ENCODE results near the gene ADAMTS12.
"Not testable (repeated sequence)": the region's sequence is repeated elsewhere in the genome, so short reads cannot be mapped to it uniquely, and the experiment has no call there.

ADAMTS12 gene

GRCh38 chr5:33516421-33516820, 375.4 kb downstream of the ADAMTS12 start:
- no peaks in the 10 kb centered on the region for H3K9me3 ChIP-seq (ENCODE audit: control insufficient read depth, low read length)
- H2BK12ac ChIP-seq (ENCODE audit: low read length in 2 of 2) = no peak overlapping the region
- H3K4me2 ChIP-seq (ENCODE audit: low read length, poor library complexity, severe bottlenecking) = no peak overlapping the region
- H3K36me3 ChIP-seq (ENCODE audit: control insufficient read depth in 1 of 2, insufficient read depth in 2 of 2, low read depth in 1 of 2, low read length in 2 of 2) = no peaks in the 10 kb centered on the region
- H3K23ac ChIP-seq (ENCODE audit: low read length in 2 of 2) = no peak overlapping the region
- H3K27ac ChIP-seq (ENCODE audit: low read length, poor library complexity, severe bottlenecking) = no peak overlapping the region
- H3K14ac ChIP-seq (ENCODE audit: low read length in 2 of 2) = no peak overlapping the region
- no peak overlapping the region for H2AK5ac ChIP-seq (ENCODE audit: low read length, severe bottlenecking)
- no peak overlapping the region for H2BK5ac ChIP-seq (ENCODE audit: low read depth, low read length, poor library complexity, severe bottlenecking)
- no peaks in the 10 kb centered on the region for H3K79me1 ChIP-seq (replicated peaks; ENCODE audit: low read length, poor library complexity, severe bottlenecking)
- H4K91ac ChIP-seq (ENCODE audit: low read length) = no peak overlapping the region
- no peak for DNase-seq
- H2BK120ac ChIP-seq (ENCODE audit: low read depth, low read length) = no peak overlapping the region
- no peak overlapping the region for H2AFZ ChIP-seq (ENCODE audit: low read depth, low read length)
- no peaks in the 10 kb centered on the region for H3K27me3 ChIP-seq (ENCODE audit: control insufficient read depth in 1 of 2, insufficient read depth in 1 of 2, low read length in 2 of 2)
- no peak overlapping the region for H3K4ac ChIP-seq (ENCODE audit: low read depth in 1 of 2, low read length in 2 of 2)
- no peak overlapping the region for H3K4me3 ChIP-seq (ENCODE audit: insufficient read depth in 1 of 2, low read depth in 1 of 2, low read length in 2 of 2)
- H3K18ac ChIP-seq (ENCODE audit: low read depth in 1 of 2, low read length in 2 of 2) = no peak overlapping the region
- H3K4me1 ChIP-seq (ENCODE audit: control insufficient read depth, insufficient read depth, low read depth, low read length) = peaks cover 2% of the 10 kb centered on the region
- WGBS = 100% methylated on average over 1 of the region's 2 CpGs
- H4K8ac ChIP-seq (ENCODE audit: low read length) = no peak overlapping the region
- no peak overlapping the region for H3K9ac ChIP-seq (ENCODE audit: low read length)
- no peak overlapping the region for H2BK15ac ChIP-seq (ENCODE audit: low read depth, poor library complexity, severe bottlenecking)

- H3K14ac ChIP-seq (ENCODE audit: low read length in 2 of 2); H2AFZ ChIP-seq (ENCODE audit: low read depth, low read length); H3K4ac ChIP-seq (ENCODE audit: low read depth in 1 of 2, low read length in 2 of 2); H4K8ac ChIP-seq (ENCODE audit: low read length); H3K27me3 ChIP-seq (ENCODE audit: control insufficient read depth in 1 of 2, insufficient read depth in 1 of 2, low read length in 2 of 2); H3K18ac ChIP-seq (ENCODE audit: low read depth in 1 of 2, low read length in 2 of 2); H3K23ac ChIP-seq (ENCODE audit: low read length in 2 of 2); H3K36me3 ChIP-seq (ENCODE audit: control insufficient read depth in 1 of 2, insufficient read depth in 2 of 2, low read depth in 1 of 2, low read length in 2 of 2); H3K27ac ChIP-seq (ENCODE audit: low read length, poor library complexity, severe bottlenecking); H3K4me1 ChIP-seq (ENCODE audit: control insufficient read depth, insufficient read depth, low read depth, low read length); H2AK5ac ChIP-seq (ENCODE audit: low read length, severe bottlenecking); H2BK5ac ChIP-seq (ENCODE audit: low read depth, low read length, poor library complexity, severe bottlenecking); H4K91ac ChIP-seq (ENCODE audit: low read length); H2BK120ac ChIP-seq (ENCODE audit: low read depth, low read length); H2BK12ac ChIP-seq (ENCODE audit: low read length in 2 of 2); H3K79me1 ChIP-seq (replicated peaks; ENCODE audit: low read length, poor library complexity, severe bottlenecking); H3K9me3 ChIP-seq (ENCODE audit: control insufficient read depth, low read length); H3K4me2 ChIP-seq (ENCODE audit: low read length, poor library complexity, severe bottlenecking); H3K4me3 ChIP-seq (ENCODE audit: insufficient read depth in 1 of 2, low read depth in 1 of 2, low read length in 2 of 2); DNase-seq; H3K9ac ChIP-seq (ENCODE audit: low read length); H2BK15ac ChIP-seq (ENCODE audit: low read depth, poor library complexity, severe bottlenecking): not testable (repeated sequence)
- WGBS = 95% methylated on average over 17 of the region's 32 CpGs
These were observed 376.4 kb downstream of the ADAMTS12 start for GRCh38 chr5:33515366-33515765.

GRCh38 chr5:33513462-33514185, 378.2 kb downstream of the ADAMTS12 start:
- no peak for DNase-seq
- no peak overlapping the region for H3K4me2 ChIP-seq (ENCODE audit: low read length, poor library complexity, severe bottlenecking)

GRCh38 chr5:33509036-33509435, 382.8 kb downstream of the ADAMTS12 start:
- H3K4me2 ChIP-seq (ENCODE audit: low read length, poor library complexity, severe bottlenecking) = no peak overlapping the region
- no peak overlapping the region for H2BK5ac ChIP-seq (ENCODE audit: low read depth, low read length, poor library complexity, severe bottlenecking)
- no peak overlapping the region for H3K18ac ChIP-seq (ENCODE audit: low read depth in 1 of 2, low read length in 2 of 2)
- no peak overlapping the region for H3K4me3 ChIP-seq (ENCODE audit: insufficient read depth in 1 of 2, low read depth in 1 of 2, low read length in 2 of 2)
- no peak overlapping the region for H4K91ac ChIP-seq (ENCODE audit: low read length)
- no peak overlapping the region for H3K14ac ChIP-seq (ENCODE audit: low read length in 2 of 2)
- no peak overlapping the region for H2AK5ac ChIP-seq (ENCODE audit: low read length, severe bottlenecking)
- no peak overlapping the region for H3K4ac ChIP-seq (ENCODE audit: low read depth in 1 of 2, low read length in 2 of 2)
- no peaks in the 10 kb centered on the region for H3K4me1 ChIP-seq (ENCODE audit: control insufficient read depth, insufficient read depth, low read depth, low read length)
- no peaks in the 10 kb centered on the region for H3K36me3 ChIP-seq (ENCODE audit: control insufficient read depth in 1 of 2, insufficient read depth in 2 of 2, low read depth in 1 of 2, low read length in 2 of 2)
- H2BK15ac ChIP-seq (ENCODE audit: low read depth, poor library complexity, severe bottlenecking) = no peak overlapping the region
- no peaks in the 10 kb centered on the region for H3K79me1 ChIP-seq (replicated peaks; ENCODE audit: low read length, poor library complexity, severe bottlenecking)
- no peaks in the 10 kb centered on the region for H3K9me3 ChIP-seq (ENCODE audit: control insufficient read depth, low read length)
- no peak overlapping the region for H4K8ac ChIP-seq (ENCODE audit: low read length)
- H2AFZ ChIP-seq (ENCODE audit: low read depth, low read length) = no peak overlapping the region
- no peak overlapping the region for H3K27ac ChIP-seq (ENCODE audit: low read length, poor library complexity, severe bottlenecking)
- no peaks in the 10 kb centered on the region for H3K27me3 ChIP-seq (ENCODE audit: control insufficient read depth in 1 of 2, insufficient read depth in 1 of 2, low read length in 2 of 2)
- no peak overlapping the region for H3K23ac ChIP-seq (ENCODE audit: low read length in 2 of 2)
- WGBS = no CpG with 5 or more reads among the region's 3 CpGs
- no peak overlapping the region for H2BK12ac ChIP-seq (ENCODE audit: low read length in 2 of 2)
- peak; percentile 22 for DNase-seq
- no peak overlapping the region for H3K9ac ChIP-seq (ENCODE audit: low read length)
- H2BK120ac ChIP-seq (ENCODE audit: low read depth, low read length) = no peak overlapping the region

More at GRCh38 chr5:33513462-33514185, 378.2 kb downstream of the ADAMTS12 start:
- Histone ChIP-seq H3K4me3 (ENCODE audit: insufficient read depth in 1 of 2, low read depth in 1 of 2, low read length in 2 of 2) (no peak overlapping the region), H3K9me3 (ENCODE audit: control insufficient read depth, low read length) (no peaks in the 10 kb centered on the region), H2BK12ac (ENCODE audit: low read length in 2 of 2) (no peak overlapping the region), H3K4ac (ENCODE audit: low read depth in 1 of 2, low read length in 2 of 2) (no peak overlapping the region), H3K14ac (ENCODE audit: low read length in 2 of 2) (no peak overlapping the region), H2BK5ac (ENCODE audit: low read depth, low read length, poor library complexity, severe bottlenecking) (no peak overlapping the region), H4K91ac (ENCODE audit: low read length) (no peak overlapping the region), H4K8ac (ENCODE audit: low read length) (no peak overlapping the region), H3K18ac (ENCODE audit: low read depth in 1 of 2, low read length in 2 of 2) (no peak overlapping the region), H2BK120ac (ENCODE audit: low read depth, low read length) (no peak overlapping the region), H2AFZ (ENCODE audit: low read depth, low read length) (no peak overlapping the region), H3K9ac (ENCODE audit: low read length) (no peak overlapping the region), H3K27me3 (ENCODE audit: control insufficient read depth in 1 of 2, insufficient read depth in 1 of 2, low read length in 2 of 2) (no peaks in the 10 kb centered on the region), H2BK15ac (ENCODE audit: low read depth, poor library complexity, severe bottlenecking) (no peak overlapping the region), H2AK5ac (ENCODE audit: low read length, severe bottlenecking) (no peak overlapping the region), H3K79me1 (replicated peaks; ENCODE audit: low read length, poor library complexity, severe bottlenecking) (no peaks in the 10 kb centered on the region), H3K4me1 (ENCODE audit: control insufficient read depth, insufficient read depth, low read depth, low read length) (peaks cover 2% of the 10 kb centered on the region), H3K23ac (ENCODE audit: low read length in 2 of 2) (no peak overlapping the region), H3K27ac (ENCODE audit: low read length, poor library complexity, severe bottlenecking) (no peak overlapping the region), H3K36me3 (ENCODE audit: control insufficient read depth in 1 of 2, insufficient read depth in 2 of 2, low read depth in 1 of 2, low read length in 2 of 2) (no peaks in the 10 kb centered on the region)
- 63% methylated on average over 2 of the region's 3 CpGs for WGBS

Data from mesenchymal stem cell (in vitro differentiated cells and primary cell).